Neural cell (in vitro differentiated cells): ENCODE measurements around the gene EPC1. TPM values are rescaled to one million over a fixed set of nuclear protein-coding genes. Genes with fewer than 3 reads are reported as not detected.
"Not testable (repeated sequence)": the region's sequence is repeated elsewhere in the genome, so short reads cannot be mapped to it uniquely, and the experiment has no call there.

ENCODE experiments used
- H2AFZ ChIP-seq: fragments of 200-600, 300-800 bp; sonication (generic), shearing (Covaris generic); 2 replicates; pipeline ENCODE4 v1.6.0; 2014; ENCODE audit warnings: low read depth, mild to moderate bottlenecking, antibody characterized with exemption, low read length, moderate library complexity
- H3F3A ChIP-seq: fragments of 200-600 bp; shearing (Covaris generic); 2 replicates; pipeline ENCODE4 v1.6.1; 2016; ENCODE audit warnings: mild to moderate bottlenecking, moderate library complexity, mixed read lengths, antibody characterized with exemption, low read length; ENCODE audit not compliant: insufficient read depth, poor library complexity, severe bottlenecking
- H3K27ac ChIP-seq: fragments of 200-600, 300-800 bp; sonication (generic), shearing (Covaris generic); 2 replicates; pipeline ENCODE4 v1.5.1; 2014; ENCODE audit warnings: mild to moderate bottlenecking, low read length, moderate library complexity
- H3K27me3 ChIP-seq: fragments of 300-800, 200-600 bp; sonication (generic), shearing (Covaris generic); 2 replicates; pipeline ENCODE4 v1.6.0; 2014; ENCODE audit warnings: mild to moderate bottlenecking, low read depth, low read length, moderate library complexity; ENCODE audit not compliant: insufficient read depth
- H3K36me3 ChIP-seq: fragments of 300-800, 200-600 bp; sonication (generic), shearing (Covaris generic); 2 replicates; pipeline ENCODE4 v1.5.1; 2014; ENCODE audit warnings: mild to moderate bottlenecking, antibody characterized with exemption, low read length, moderate library complexity; ENCODE audit not compliant: insufficient read depth
- H3K4me2 ChIP-seq: fragments of 300-800, 200-600 bp; sonication (generic), shearing (Covaris generic); 2 replicates; pipeline ENCODE4 v1.6.0; 2014; ENCODE audit warnings: mild to moderate bottlenecking, low read length
- H3K4me3 ChIP-seq: fragments of 300-800, 200-600 bp; sonication (generic), shearing (Covaris generic); 2 replicates; pipeline ENCODE4 v1.5.1; 2014; ENCODE audit warnings: mild to moderate bottlenecking, low read length, moderate library complexity
- H3K79me2 ChIP-seq: fragments of 200-600 bp; shearing (Covaris generic); replicated peaks from 2 replicates; pipeline ENCODE4 v1.6.0; 2014; ENCODE audit warnings: mild to moderate bottlenecking, low read length, moderate library complexity; ENCODE audit not compliant: insufficient read depth
- H3K9ac ChIP-seq: fragments of 300-800, 200-600 bp; sonication (generic), shearing (Covaris generic); 2 replicates; pipeline ENCODE4 v1.6.1; 2016; ENCODE audit warnings: mild to moderate bottlenecking, low read length, mixed read lengths
- H3K9me2 ChIP-seq: fragments of 200-600 bp; shearing (Covaris generic); 2 replicates; pipeline ENCODE4 v1.6.1; 2016; ENCODE audit warnings: mild to moderate bottlenecking, low read length, mixed read lengths; ENCODE audit not compliant: insufficient read depth
- H3K9me3 ChIP-seq: fragments of 200-600, 300-800 bp; sonication (generic), shearing (Covaris generic); 2 replicates; pipeline ENCODE4 v1.6.1; 2016; ENCODE audit warnings: mild to moderate bottlenecking, mixed run types, low read length, moderate library complexity, mixed read lengths
- H4K20me1 ChIP-seq: fragments of 200-600 bp; shearing (Covaris generic); 2 replicates; pipeline ENCODE4 v1.6.1; 2016; ENCODE audit warnings: mild to moderate bottlenecking, mixed run types; ENCODE audit not compliant: insufficient read depth
- EP300 ChIP-seq: fragments of 450-650 bp; conservative IDR thresholded peaks from 2 replicates; pipeline ENCODE4 v1.6.1; 2014; ENCODE audit warnings: antibody characterized with exemption, mild to moderate bottlenecking, moderate library complexity; ENCODE audit not compliant: poor library complexity, severe bottlenecking
- EZH2 ChIP-seq: fragments of 200-600, 300-800 bp; shearing (Covaris generic), sonication (generic); IDR thresholded peaks from 2 replicates; pipeline ENCODE4 v1.6.1; 2014; ENCODE audit warnings: antibody characterized with exemption, low read length, borderline replicate concordance, mild to moderate bottlenecking; ENCODE audit not compliant: insufficient read depth, poor library complexity, severe bottlenecking
- MXI1 ChIP-seq: fragments of 450-650 bp; conservative IDR thresholded peaks from 2 replicates; pipeline ENCODE4 v1.6.1; 2014; ENCODE audit warnings: antibody characterized with exemption, mild to moderate bottlenecking; ENCODE audit not compliant: poor library complexity, severe bottlenecking
- POLR2AphosphoS5 ChIP-seq: IDR thresholded peaks from 2 replicates; pipeline ENCODE4 v1.6.1; 2012
- RAD21 ChIP-seq: fragments of 450-650 bp; conservative IDR thresholded peaks from 2 replicates; pipeline ENCODE4 v1.6.1; 2014; ENCODE audit warnings: antibody characterized with exemption, mild to moderate bottlenecking, moderate library complexity
- SMC3 ChIP-seq: fragments of 450-650 bp; conservative IDR thresholded peaks from 2 replicates; pipeline ENCODE4 v1.6.1; 2014; ENCODE audit warnings: antibody characterized with exemption, mild to moderate bottlenecking, moderate library complexity; ENCODE audit not compliant: poor library complexity
- TAF1 ChIP-seq: IDR thresholded peaks from 2 replicates; pipeline ENCODE4 v1.6.1; 2012; ENCODE audit warnings: low read depth
- polyA plus RNA-seq: library from polyadenylated mRNA; depleted of rRNA; stranded (reverse); fragments of >200 nt; gene quantifications from 2 replicates; pipeline ENCODE4 v1.2.3, GENCODE V29; 2014
- TF ChIP-seq, protein P1 (sequence below): fragments of 450-650 bp; IDR thresholded peaks from 2 replicates; pipeline ENCODE4 v1.5.1; 2014; ENCODE audit warnings: antibody characterized with exemption, mild to moderate bottlenecking, moderate library complexity; ENCODE audit not compliant: poor library complexity, severe bottlenecking
- TF ChIP-seq, protein P2 (sequence below): IDR thresholded peaks from 2 replicates; pipeline ENCODE4 v1.6.1; 2012; ENCODE audit warnings: borderline replicate concordance

EPC1 gene
- polyA plus RNA-seq, 1 donor from 2014 or later: 137 TPM

DNA sequence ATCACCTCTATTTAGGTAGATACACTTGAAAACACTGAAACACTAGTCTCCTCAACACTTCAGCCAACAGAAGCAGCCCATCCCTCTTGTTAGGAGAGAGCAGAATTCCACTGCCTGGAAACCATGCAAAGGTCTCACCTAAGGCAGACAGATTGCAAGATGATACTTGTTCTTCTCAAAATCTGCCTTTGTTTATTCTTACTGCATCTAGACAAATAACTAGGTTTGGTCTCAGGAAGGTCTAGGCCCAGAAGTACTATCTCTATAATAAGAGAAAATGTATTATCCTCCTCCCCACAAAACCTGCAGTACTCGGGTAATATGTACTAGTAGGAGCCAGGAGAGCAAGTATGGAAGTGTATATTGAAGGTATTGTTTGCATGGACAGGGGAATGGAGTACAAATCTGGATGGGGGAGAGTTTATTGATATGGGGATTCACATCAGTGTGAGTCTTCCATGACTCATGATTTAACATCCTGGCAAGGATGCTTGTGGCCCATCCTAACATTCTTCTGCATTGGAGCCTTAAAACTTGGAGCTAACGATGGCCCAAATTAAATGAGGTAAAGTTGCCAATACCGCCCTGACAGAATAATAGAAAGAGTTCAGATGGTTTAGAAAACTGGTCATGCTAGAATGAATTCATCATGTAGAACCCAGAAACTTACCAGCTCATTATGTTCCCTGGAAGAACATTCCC lies 109.2 kb downstream of the EPC1 start:
- Histone ChIP-seq H3F3A (no peaks in the 10 kb centered on the region), H3K4me3 (no peak overlapping the region), H3K4me2 (no peak overlapping the region), H2AFZ (no peak overlapping the region), H3K9me3 (no peaks in the 10 kb centered on the region), H3K79me2 (no peaks in the 10 kb centered on the region), H3K36me3 (no peaks in the 10 kb centered on the region), H3K27me3 (no peaks in the 10 kb centered on the region), H3K9ac (no peak overlapping the region), H3K9me2 (no peaks in the 10 kb centered on the region), H4K20me1 (no peaks in the 10 kb centered on the region), H3K27ac (no peak overlapping the region)
- TF ChIP-seq EZH2 (no peak), SMC3 (no peak), MXI1 (no peak), RAD21 (no peak), POLR2AphosphoS5 (no peak), EP300 (no peak), TAF1 (no peak)
- TF ChIP-seq, protein P1, sequence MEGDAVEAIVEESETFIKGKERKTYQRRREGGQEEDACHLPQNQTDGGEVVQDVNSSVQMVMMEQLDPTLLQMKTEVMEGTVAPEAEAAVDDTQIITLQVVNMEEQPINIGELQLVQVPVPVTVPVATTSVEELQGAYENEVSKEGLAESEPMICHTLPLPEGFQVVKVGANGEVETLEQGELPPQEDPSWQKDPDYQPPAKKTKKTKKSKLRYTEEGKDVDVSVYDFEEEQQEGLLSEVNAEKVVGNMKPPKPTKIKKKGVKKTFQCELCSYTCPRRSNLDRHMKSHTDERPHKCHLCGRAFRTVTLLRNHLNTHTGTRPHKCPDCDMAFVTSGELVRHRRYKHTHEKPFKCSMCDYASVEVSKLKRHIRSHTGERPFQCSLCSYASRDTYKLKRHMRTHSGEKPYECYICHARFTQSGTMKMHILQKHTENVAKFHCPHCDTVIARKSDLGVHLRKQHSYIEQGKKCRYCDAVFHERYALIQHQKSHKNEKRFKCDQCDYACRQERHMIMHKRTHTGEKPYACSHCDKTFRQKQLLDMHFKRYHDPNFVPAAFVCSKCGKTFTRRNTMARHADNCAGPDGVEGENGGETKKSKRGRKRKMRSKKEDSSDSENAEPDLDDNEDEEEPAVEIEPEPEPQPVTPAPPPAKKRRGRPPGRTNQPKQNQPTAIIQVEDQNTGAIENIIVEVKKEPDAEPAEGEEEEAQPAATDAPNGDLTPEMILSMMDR: no peak
- TF ChIP-seq, protein P2, sequence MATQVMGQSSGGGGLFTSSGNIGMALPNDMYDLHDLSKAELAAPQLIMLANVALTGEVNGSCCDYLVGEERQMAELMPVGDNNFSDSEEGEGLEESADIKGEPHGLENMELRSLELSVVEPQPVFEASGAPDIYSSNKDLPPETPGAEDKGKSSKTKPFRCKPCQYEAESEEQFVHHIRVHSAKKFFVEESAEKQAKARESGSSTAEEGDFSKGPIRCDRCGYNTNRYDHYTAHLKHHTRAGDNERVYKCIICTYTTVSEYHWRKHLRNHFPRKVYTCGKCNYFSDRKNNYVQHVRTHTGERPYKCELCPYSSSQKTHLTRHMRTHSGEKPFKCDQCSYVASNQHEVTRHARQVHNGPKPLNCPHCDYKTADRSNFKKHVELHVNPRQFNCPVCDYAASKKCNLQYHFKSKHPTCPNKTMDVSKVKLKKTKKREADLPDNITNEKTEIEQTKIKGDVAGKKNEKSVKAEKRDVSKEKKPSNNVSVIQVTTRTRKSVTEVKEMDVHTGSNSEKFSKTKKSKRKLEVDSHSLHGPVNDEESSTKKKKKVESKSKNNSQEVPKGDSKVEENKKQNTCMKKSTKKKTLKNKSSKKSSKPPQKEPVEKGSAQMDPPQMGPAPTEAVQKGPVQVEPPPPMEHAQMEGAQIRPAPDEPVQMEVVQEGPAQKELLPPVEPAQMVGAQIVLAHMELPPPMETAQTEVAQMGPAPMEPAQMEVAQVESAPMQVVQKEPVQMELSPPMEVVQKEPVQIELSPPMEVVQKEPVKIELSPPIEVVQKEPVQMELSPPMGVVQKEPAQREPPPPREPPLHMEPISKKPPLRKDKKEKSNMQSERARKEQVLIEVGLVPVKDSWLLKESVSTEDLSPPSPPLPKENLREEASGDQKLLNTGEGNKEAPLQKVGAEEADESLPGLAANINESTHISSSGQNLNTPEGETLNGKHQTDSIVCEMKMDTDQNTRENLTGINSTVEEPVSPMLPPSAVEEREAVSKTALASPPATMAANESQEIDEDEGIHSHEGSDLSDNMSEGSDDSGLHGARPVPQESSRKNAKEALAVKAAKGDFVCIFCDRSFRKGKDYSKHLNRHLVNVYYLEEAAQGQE: no peak

- TF ChIP-seq EP300 (no peak), POLR2AphosphoS5 (no peak), MXI1 (no peak)
- TF ChIP-seq, protein P2: no peak
- TF ChIP-seq, protein P1: no peak
- H4K20me1 ChIP-seq: no peaks in the 10 kb centered on the region
- H3K9me2 ChIP-seq: no peaks in the 10 kb centered on the region
- no peaks in the 10 kb centered on the region for H3K36me3 ChIP-seq
- H3K79me2 ChIP-seq: no peaks in the 10 kb centered on the region
- no peaks in the 10 kb centered on the region for H3F3A ChIP-seq
- no peak overlapping the region for H3K9ac ChIP-seq
- no peak overlapping the region for H3K27ac ChIP-seq
- H3K9me3 ChIP-seq: no peaks in the 10 kb centered on the region
- H3K4me2 ChIP-seq: no peak overlapping the region
- no peak overlapping the region for H3K4me3 ChIP-seq
- H2AFZ ChIP-seq: no peak overlapping the region
- no peaks in the 10 kb centered on the region for H3K27me3 ChIP-seq
These were observed 112.5 kb downstream of the EPC1 start for GRCh38 chr10:32234471-32234870.

DNA sequence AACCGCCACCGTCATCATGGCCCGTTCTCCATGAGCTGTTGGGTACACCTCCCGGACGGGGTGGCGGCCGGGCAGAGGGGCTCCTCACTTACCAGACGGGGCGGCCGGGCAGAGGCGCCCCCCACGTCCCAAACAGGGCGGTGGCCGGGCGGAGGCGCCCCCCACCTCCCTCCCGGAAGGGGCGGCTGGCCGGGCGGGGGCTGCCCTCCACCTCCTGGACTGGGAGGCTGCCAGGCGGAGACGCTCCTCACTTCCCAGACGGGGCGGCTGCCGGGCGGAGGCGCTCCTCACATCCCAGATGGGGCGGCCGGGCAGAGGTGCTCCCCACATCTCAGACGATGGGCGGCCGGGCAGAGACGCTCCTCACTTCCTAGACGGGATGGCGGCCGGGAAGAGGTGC lies 113.6 kb downstream of the EPC1 start:
- not testable (repeated sequence) for H3K9me2 ChIP-seq, H4K20me1 ChIP-seq, H3K4me3 ChIP-seq, H3K9me3 ChIP-seq, H3F3A ChIP-seq, H3K36me3 ChIP-seq, H3K9ac ChIP-seq, H2AFZ ChIP-seq, H3K27ac ChIP-seq, H3K79me2 ChIP-seq, H3K27me3 ChIP-seq, H3K4me2 ChIP-seq
